ENCODE measurements around the gene CD164L2. TPM values are rescaled to one million over a fixed set of nuclear protein-coding genes. Genes with fewer than 3 reads are reported as not detected.

Gene CD164L2
- total RNA-seq, 4 donors from 2014 or later = not detected

GRCh38 chr1:27356277-27356618 lies 26.9 kb downstream of the CD164L2 start:
- Histone ChIP-seq H3K27ac (peak overlapping the region in 3 of 4 donors; percentile 51 to 79 (median 70)), H3K36me3 (no peaks in the 10 kb centered on the region), H3K9me3 (no peaks in the 10 kb centered on the region), H3K27me3 (no peaks in the 10 kb centered on the region), H3K4me3 (no peak overlapping the region), H3K4me1 (peaks cover 8 to 32% (median 26%) of the 10 kb centered on the region in 4 donors)
- in situ Hi-C loops (cut with MboI; ENCODE audit: low pct_ligation_motif_present in 1 of 4, low pct_unique_long_range_greater_than_20kb in 1 of 4, low sequenced_read_pairs in 3 of 4) (no loop called here), intact Hi-C loops (cut with DNase I; ENCODE audit: low total_unique reads) (loop anchor here (2.0 kb wide), 1 partner anchor 39 kb away; no protein-coding TSS in a partner anchor)
- WGBS, 2 donors (ENCODE audit: low coverage in 1 of 2) = 92% methylated on average over 13 of the region's 13 CpGs; no CpG with 5 or more reads in 1 of the 2 donors
- no peak for DNase-seq
- TF ChIP-seq EP300 (IDR thresholded peaks at IDR 0.05; ENCODE audit: low read depth) = no peak
- no peak for TF ChIP-seq POLR2A (IDR thresholded peaks at IDR 0.05)
- TF ChIP-seq POLR2AphosphoS5 (IDR thresholded peaks at IDR 0.05) = no peak
- TF ChIP-seq CTCF (IDR thresholded peaks at IDR 0.05) = no peak

GRCh38 chr1:27355683-27356082 lies 27.4 kb downstream of the CD164L2 start:
- Histone ChIP-seq H3K9me3 (no peaks in the 10 kb centered on the region), H3K27me3 (no peaks in the 10 kb centered on the region), H3K36me3 (no peaks in the 10 kb centered on the region), H3K4me3 (no peak overlapping the region), H3K27ac (no peak overlapping the region), H3K4me1 (peaks cover 12 to 36% (median 32%) of the 10 kb centered on the region in 4 donors)
- intact Hi-C loops (cut with DNase I; ENCODE audit: low total_unique reads) (loop anchor here (2.0 kb wide), 1 partner anchor 39 kb away; no protein-coding TSS in a partner anchor), in situ Hi-C loops (cut with MboI; ENCODE audit: low pct_ligation_motif_present in 1 of 4, low pct_unique_long_range_greater_than_20kb in 1 of 4, low sequenced_read_pairs in 3 of 4) (no loop called here)
- TF ChIP-seq CTCF (IDR thresholded peaks at IDR 0.05) (no peak), POLR2AphosphoS5 (IDR thresholded peaks at IDR 0.05) (no peak), POLR2A (IDR thresholded peaks at IDR 0.05) (no peak), EP300 (IDR thresholded peaks at IDR 0.05; ENCODE audit: low read depth) (no peak)
- DNase-seq = no peak
- 84 to 87% methylated on average over 3 to 5 of the region's 5 CpGs for WGBS, 2 donors (ENCODE audit: low coverage in 1 of 2)

- DNase-seq = no peak
- no peak for TF ChIP-seq EP300 (IDR thresholded peaks at IDR 0.05; ENCODE audit: low read depth)
- no peak for TF ChIP-seq CTCF (IDR thresholded peaks at IDR 0.05)
- TF ChIP-seq POLR2AphosphoS5 (IDR thresholded peaks at IDR 0.05) = no peak
- TF ChIP-seq POLR2A (IDR thresholded peaks at IDR 0.05) = no peak
- WGBS, 2 donors (ENCODE audit: low coverage in 1 of 2) = 80% methylated on average over 3 of the region's 3 CpGs; no CpG with 5 or more reads in 1 of the 2 donors
- no peak overlapping the region for H3K4me3 ChIP-seq
- peaks cover 23 to 46% (median 43%) of the 10 kb centered on the region in 4 donors for H3K4me1 ChIP-seq
- intact Hi-C loops (cut with DNase I; ENCODE audit: low total_unique reads) = no loop called here
- no peak overlapping the region for H3K27ac ChIP-seq
- no peaks in the 10 kb centered on the region for H3K9me3 ChIP-seq
- no peaks in the 10 kb centered on the region for H3K36me3 ChIP-seq
- no peaks in the 10 kb centered on the region for H3K27me3 ChIP-seq
- in situ Hi-C loops (cut with MboI; ENCODE audit: low pct_ligation_motif_present in 1 of 4, low pct_unique_long_range_greater_than_20kb in 1 of 4, low sequenced_read_pairs in 3 of 4) = no loop called here
These were observed 29.5 kb downstream of the CD164L2 start for GRCh38 chr1:27353629-27354028.

- no peak overlapping the region for H3K27ac ChIP-seq
- intact Hi-C loops (cut with DNase I; ENCODE audit: low total_unique reads) = no loop called here
- TF ChIP-seq CTCF (IDR thresholded peaks at IDR 0.05) = no peak
- TF ChIP-seq EP300 (IDR thresholded peaks at IDR 0.05; ENCODE audit: low read depth) = no peak
- no peak for TF ChIP-seq POLR2AphosphoS5 (IDR thresholded peaks at IDR 0.05)
- no peak for TF ChIP-seq POLR2A (IDR thresholded peaks at IDR 0.05)
- 93% methylated on average over 10 of the region's 13 CpGs; no CpG with 5 or more reads in 1 of the 2 donors for WGBS, 2 donors (ENCODE audit: low coverage in 1 of 2)
- no peaks in the 10 kb centered on the region for H3K36me3 ChIP-seq
- H3K4me3 ChIP-seq = no peak overlapping the region
- H3K9me3 ChIP-seq = no peaks in the 10 kb centered on the region
- H3K27me3 ChIP-seq = no peaks in the 10 kb centered on the region
- in situ Hi-C loops (cut with MboI; ENCODE audit: low pct_ligation_motif_present in 1 of 4, low pct_unique_long_range_greater_than_20kb in 1 of 4, low sequenced_read_pairs in 3 of 4) = no loop called here
- H3K4me1 ChIP-seq = peaks cover 23 to 46% (median 43%) of the 10 kb centered on the region in 4 donors
- no peak for DNase-seq
These were observed 30.0 kb downstream of the CD164L2 start for GRCh38 chr1:27353166-27353565.

Data from transverse colon (tissue), 4 donors.